HEK293 (cell line): ENCODE results near the gene PDZD2.

Experiments
- BCL11A ChIP-seq: fragments of 450-650 bp; formaldehyde crosslinking; IDR thresholded peaks from 2 replicates; pipeline ENCODE4 v1.5.1; 2016; ENCODE audit warnings: low read depth, missing biosample characterization, missing genetic modification characterization
- YY1 ChIP-seq: fragments of 450-650 bp; formaldehyde crosslinking; IDR thresholded peaks from 2 replicates; pipeline ENCODE4 v1.5.1; 2018; ENCODE audit warnings: missing biosample characterization, missing genetic modification characterization
- ZBTB1 ChIP-seq: fragments of 450-650 bp; formaldehyde crosslinking; IDR thresholded peaks from 2 replicates; pipeline ENCODE4 v1.5.1; 2016; ENCODE audit warnings: missing biosample characterization, missing genetic modification characterization
- ZNF121 ChIP-seq: fragments of 450-650 bp; formaldehyde crosslinking; IDR thresholded peaks from 2 replicates; pipeline ENCODE4 v1.5.1; 2016; ENCODE audit warnings: missing biosample characterization, missing genetic modification characterization
- ZNF473 ChIP-seq: fragments of 450-650 bp; formaldehyde crosslinking; IDR thresholded peaks from 2 replicates; pipeline ENCODE4 v1.5.1; 2017; ENCODE audit warnings: missing biosample characterization, missing genetic modification characterization
- ZNF785 ChIP-seq: fragments of 450-650 bp; formaldehyde crosslinking; IDR thresholded peaks from 2 replicates; pipeline ENCODE4 v1.5.1; 2016; ENCODE audit warnings: missing biosample characterization, missing genetic modification characterization
- TF ChIP-seq, protein P1 (sequence below): fragments of 450-650 bp; formaldehyde crosslinking; IDR thresholded peaks from 2 replicates; pipeline ENCODE4 v1.5.1; 2016; ENCODE audit warnings: missing biosample characterization, missing genetic modification characterization
- TF ChIP-seq, protein P2 (sequence below): fragments of 450-650 bp; formaldehyde crosslinking; IDR thresholded peaks from 2 replicates; pipeline ENCODE4 v1.5.1; 2016; ENCODE audit warnings: missing biosample characterization, missing genetic modification characterization

GRCh38 chr5:31761877-31762276 lies 122.9 kb downstream of the PDZD2 start:
- no peak for TF ChIP-seq ZNF785
- TF ChIP-seq YY1: no peak
- TF ChIP-seq, protein P1, sequence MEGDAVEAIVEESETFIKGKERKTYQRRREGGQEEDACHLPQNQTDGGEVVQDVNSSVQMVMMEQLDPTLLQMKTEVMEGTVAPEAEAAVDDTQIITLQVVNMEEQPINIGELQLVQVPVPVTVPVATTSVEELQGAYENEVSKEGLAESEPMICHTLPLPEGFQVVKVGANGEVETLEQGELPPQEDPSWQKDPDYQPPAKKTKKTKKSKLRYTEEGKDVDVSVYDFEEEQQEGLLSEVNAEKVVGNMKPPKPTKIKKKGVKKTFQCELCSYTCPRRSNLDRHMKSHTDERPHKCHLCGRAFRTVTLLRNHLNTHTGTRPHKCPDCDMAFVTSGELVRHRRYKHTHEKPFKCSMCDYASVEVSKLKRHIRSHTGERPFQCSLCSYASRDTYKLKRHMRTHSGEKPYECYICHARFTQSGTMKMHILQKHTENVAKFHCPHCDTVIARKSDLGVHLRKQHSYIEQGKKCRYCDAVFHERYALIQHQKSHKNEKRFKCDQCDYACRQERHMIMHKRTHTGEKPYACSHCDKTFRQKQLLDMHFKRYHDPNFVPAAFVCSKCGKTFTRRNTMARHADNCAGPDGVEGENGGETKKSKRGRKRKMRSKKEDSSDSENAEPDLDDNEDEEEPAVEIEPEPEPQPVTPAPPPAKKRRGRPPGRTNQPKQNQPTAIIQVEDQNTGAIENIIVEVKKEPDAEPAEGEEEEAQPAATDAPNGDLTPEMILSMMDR (tag by site-specific recombination): no peak
- TF ChIP-seq ZNF473: no peak
- TF ChIP-seq BCL11A (tag by site-specific recombination): no peak
- no peak for TF ChIP-seq ZBTB1
- TF ChIP-seq, protein P2, sequence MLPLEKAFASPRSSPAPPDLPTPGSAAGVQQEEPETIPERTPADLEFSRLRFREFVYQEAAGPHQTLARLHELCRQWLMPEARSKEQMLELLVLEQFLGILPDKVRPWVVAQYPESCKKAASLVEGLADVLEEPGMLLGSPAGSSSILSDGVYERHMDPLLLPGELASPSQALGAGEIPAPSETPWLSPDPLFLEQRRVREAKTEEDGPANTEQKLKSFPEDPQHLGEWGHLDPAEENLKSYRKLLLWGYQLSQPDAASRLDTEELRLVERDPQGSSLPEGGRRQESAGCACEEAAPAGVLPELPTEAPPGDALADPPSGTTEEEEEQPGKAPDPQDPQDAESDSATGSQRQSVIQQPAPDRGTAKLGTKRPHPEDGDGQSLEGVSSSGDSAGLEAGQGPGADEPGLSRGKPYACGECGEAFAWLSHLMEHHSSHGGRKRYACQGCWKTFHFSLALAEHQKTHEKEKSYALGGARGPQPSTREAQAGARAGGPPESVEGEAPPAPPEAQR (tag by site-specific recombination): no peak
- TF ChIP-seq ZNF121: no peak
